ENCODE measurements around the gene MICB. TPM values are rescaled to one million over a fixed set of nuclear protein-coding genes. Genes with fewer than 3 reads are reported as not detected.

The MICB gene
- total and polyA plus RNA-seq, 7 donors: 0.71 to 7.7 (median 1.5) TPM

DNA sequence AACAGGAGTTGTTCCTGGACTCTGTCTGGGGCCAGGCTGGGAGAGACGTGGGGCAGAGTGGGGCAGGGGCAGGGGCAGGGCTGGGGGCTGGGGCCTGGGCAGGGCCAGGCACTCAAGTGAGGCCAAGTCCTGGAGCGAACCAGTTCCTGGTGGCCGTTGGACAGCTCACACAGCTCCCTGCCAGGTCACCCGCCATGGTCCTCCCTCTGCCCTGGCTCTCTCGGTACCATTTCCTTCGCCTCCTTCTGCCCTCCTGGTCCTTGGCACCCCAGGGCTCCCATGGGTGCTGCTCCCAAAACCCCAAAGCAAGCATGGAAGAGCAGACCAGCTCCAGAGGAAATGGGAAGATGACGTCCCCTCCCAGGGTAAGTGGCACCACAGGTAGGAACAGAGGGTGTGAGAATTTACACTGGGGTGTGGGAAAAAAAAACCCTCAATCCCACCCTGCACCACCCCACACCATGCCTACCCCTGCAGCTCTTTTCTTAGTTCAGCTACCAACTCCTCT, 30.9 kb downstream of the MICB start, which contains the start of gene MCCD1:
MCCD1 (plus strand) TSS at position 142 of the 508 bp plus-strand sequence; CDS start at position 195, 53 bp downstream.
- no peak for TF ChIP-seq EP300 (IDR thresholded peaks at IDR 0.05)
- TF ChIP-seq POLR2AphosphoS5 (IDR thresholded peaks at IDR 0.05): peak in 2 of 4 donors; percentile 6 to 17
- Histone ChIP-seq H3K27ac (no peak within 1 kb of the TSS), H3K36me3 (peaks cover 19 to 45% (median 38%) of the 10 kb centered on the region in 4 donors), H3K9me3 (no peaks in the 10 kb centered on the region), H3K27me3 (no peaks in the 10 kb centered on the region), H3K4me3 (no peak within 1 kb of the TSS), H3K4me1 (no peaks in the 10 kb centered on the region)
- intact Hi-C loops (cut with DNase I): no loop called here
- 68 to 77% methylated on average over 7 of the region's 7 CpGs for WGBS, 2 donors
- no peak for DNase-seq

GRCh38 chr6:31529329-31530150, 31.6 kb downstream of the MICB start:
- H3K36me3 ChIP-seq: peaks cover 25 to 52% (median 45%) of the 10 kb centered on the region in 4 donors
- H3K4me1 ChIP-seq: no peaks in the 10 kb centered on the region
- H3K27me3 ChIP-seq: no peaks in the 10 kb centered on the region
- DNase-seq: no peak
- intact Hi-C loops (cut with DNase I): no loop called here
- WGBS, 2 donors: 56 to 60% methylated on average over 12 of the region's 12 CpGs
- H3K4me3 ChIP-seq: no peak overlapping the region
- no peak overlapping the region for H3K27ac ChIP-seq
- TF ChIP-seq POLR2AphosphoS5 (IDR thresholded peaks at IDR 0.05) (peak in 1 of 4 donors; percentile 41), POLR2A (IDR thresholded peaks at IDR 0.05) (no peak), EP300 (IDR thresholded peaks at IDR 0.05) (no peak), CTCF (IDR thresholded peaks at IDR 0.05) (no peak)
- no peaks in the 10 kb centered on the region for H3K9me3 ChIP-seq

- TF ChIP-seq POLR2AphosphoS5 (IDR thresholded peaks at IDR 0.05) (no peak), EP300 (IDR thresholded peaks at IDR 0.05) (no peak), CTCF (IDR thresholded peaks at IDR 0.05) (no peak), POLR2A (IDR thresholded peaks at IDR 0.05) (no peak)
- Histone ChIP-seq H3K9me3 (no peaks in the 10 kb centered on the region), H3K36me3 (peaks cover 36 to 63% (median 56%) of the 10 kb centered on the region in 4 donors), H3K4me1 (no peaks in the 10 kb centered on the region), H3K27ac (no peak overlapping the region), H3K27me3 (no peaks in the 10 kb centered on the region), H3K4me3 (no peak overlapping the region)
- intact Hi-C loops (cut with DNase I): no loop called here
- no peak for DNase-seq
- WGBS, 2 donors: 69 to 73% methylated on average over 6 of the region's 6 CpGs
Observed at GRCh38 chr6:31530659-31531058, 32.7 kb downstream of the MICB start.

- Histone ChIP-seq H3K27me3 (no peaks in the 10 kb centered on the region), H3K36me3 (peaks cover 40 to 68% (median 61%) of the 10 kb centered on the region in 4 donors), H3K27ac (no peak overlapping the region), H3K4me3 (no peak overlapping the region), H3K9me3 (no peaks in the 10 kb centered on the region), H3K4me1 (no peaks in the 10 kb centered on the region)
- intact Hi-C loops (cut with DNase I): no loop called here
- 88 to 92% methylated on average over 7 of the region's 7 CpGs for WGBS, 2 donors
- no peak for DNase-seq
- TF ChIP-seq EP300 (IDR thresholded peaks at IDR 0.05) (no peak), CTCF (IDR thresholded peaks at IDR 0.05) (no peak), POLR2AphosphoS5 (IDR thresholded peaks at IDR 0.05) (no peak), POLR2A (IDR thresholded peaks at IDR 0.05) (no peak)
Observed at GRCh38 chr6:31531162-31531561, 33.2 kb downstream of the MICB start.

All from sigmoid colon (tissue), 7 donors.